SH-SY5Y (cell line): ENCODE measurements around the gene ADNP.

ENCODE experiments used
- GATA2 ChIP-seq: IDR thresholded peaks from 2 replicates; pipeline ENCODE4 v1.6.1; 2011; ENCODE audit warnings: mild to moderate bottlenecking, low read depth, low read length
- GATA3 ChIP-seq: IDR thresholded peaks from 2 replicates; pipeline ENCODE4 v1.6.1; 2011; ENCODE audit warnings: low read depth, mild to moderate bottlenecking, low read length, moderate library complexity

DNA sequence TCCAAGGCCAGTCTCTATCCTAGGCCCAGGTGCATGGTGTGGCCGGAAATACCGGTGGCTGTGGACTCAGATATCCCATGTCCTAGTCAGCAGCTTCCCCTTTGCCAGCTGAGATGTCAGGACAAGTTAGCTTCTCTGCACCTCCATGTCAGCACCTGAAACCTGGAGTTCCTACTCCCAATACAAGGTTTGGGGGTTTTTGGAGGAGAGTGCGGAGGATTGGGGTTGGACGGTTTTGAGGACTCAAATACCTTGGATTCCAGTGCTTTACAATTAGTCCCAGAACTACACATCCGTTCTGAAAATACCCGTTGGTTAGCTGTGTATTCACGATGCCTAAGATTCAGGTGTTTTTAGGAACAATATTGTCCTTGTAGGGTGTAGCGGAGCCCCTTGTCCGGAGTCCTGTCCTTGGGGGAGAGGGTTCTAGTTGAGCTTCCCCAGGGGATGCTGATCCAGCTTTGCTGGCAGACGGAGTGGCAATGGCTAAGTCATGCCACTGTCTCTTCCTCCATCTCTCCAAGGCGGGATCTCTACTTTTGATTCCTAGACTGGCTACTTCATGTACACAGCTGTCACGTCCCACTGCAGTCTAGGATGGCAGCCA lies 45.0 kb downstream of the ADNP start:
- TF ChIP-seq GATA2 (no peak), GATA3 (no peak)
